HG03558 (cell line): ENCODE results near the gene ABCB4.

Source experiments
- ATAC-seq: cut with Tn5 transposase; IDR thresholded peaks from one replicate; pipeline ENCODE4 v1.9.1; 2021; ENCODE audit warnings: moderate number of reproducible peaks; ENCODE audit not compliant: unreplicated experiment; ENCODE audit errors: extremely low read depth

The ABCB4 gene

GRCh38 chr7:87359366-87359765 lies 116.1 kb downstream of the ABCB4 start:
- ATAC-seq: no peak

GRCh38 chr7:87356448-87356847 lies 119.0 kb downstream of the ABCB4 start:
- ATAC-seq: no peak

- no peak for ATAC-seq
Measured at GRCh38 chr7:87354749-87355148, 120.7 kb downstream of the ABCB4 start.
